ENCODE results near the gene MYLK.

DNA sequence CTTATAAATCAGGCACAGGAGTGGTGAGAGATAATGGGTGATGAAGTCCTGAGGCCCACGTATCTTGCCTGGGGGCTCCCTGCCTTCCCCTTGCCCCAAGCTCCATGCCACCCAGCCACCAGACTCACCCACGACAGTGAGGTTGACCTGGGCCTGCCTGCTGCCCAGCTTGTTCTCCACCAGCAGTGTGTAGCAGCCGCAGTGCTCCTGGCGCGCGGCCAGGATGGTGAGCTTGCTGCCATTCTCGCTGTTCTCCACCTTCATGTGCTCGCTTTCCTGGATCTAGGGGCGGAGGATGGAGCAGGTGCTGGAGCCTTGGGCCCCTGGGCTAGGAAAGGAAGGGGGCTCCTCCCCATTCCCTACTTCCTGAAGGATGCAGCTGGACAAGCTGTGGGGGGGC is 220.2 kb downstream of the MYLK start:
- TF ChIP-seq SUZ12 (IDR thresholded peaks at IDR 0.05; ENCODE audit: unreplicated experiment) (no peak), ZNF274 (IDR thresholded peaks at IDR 0.05; ENCODE audit: insufficient read depth, insufficient read length) (no peak), MEF2A (IDR thresholded peaks at IDR 0.05; ENCODE audit: insufficient read depth, low read depth, low read length) (no peak), EZH2 (IDR thresholded peaks at IDR 0.05; ENCODE audit: borderline replicate concordance, control insufficient read depth, low read depth, low read length) (no peak), CBFB (IDR thresholded peaks at IDR 0.05; ENCODE audit: low read depth) (no peak), MXI1 (IDR thresholded peaks at IDR 0.05; ENCODE audit: low read depth, low read length) (no peak), RAD51 (IDR thresholded peaks at IDR 0.05) (no peak), RFX5 (IDR thresholded peaks at IDR 0.05; ENCODE audit: low read depth, low read length) (no peak), CHD1 (IDR thresholded peaks at IDR 0.05; ENCODE audit: low read depth, low read length) (no peak)
- TF ChIP-seq, protein P1, sequence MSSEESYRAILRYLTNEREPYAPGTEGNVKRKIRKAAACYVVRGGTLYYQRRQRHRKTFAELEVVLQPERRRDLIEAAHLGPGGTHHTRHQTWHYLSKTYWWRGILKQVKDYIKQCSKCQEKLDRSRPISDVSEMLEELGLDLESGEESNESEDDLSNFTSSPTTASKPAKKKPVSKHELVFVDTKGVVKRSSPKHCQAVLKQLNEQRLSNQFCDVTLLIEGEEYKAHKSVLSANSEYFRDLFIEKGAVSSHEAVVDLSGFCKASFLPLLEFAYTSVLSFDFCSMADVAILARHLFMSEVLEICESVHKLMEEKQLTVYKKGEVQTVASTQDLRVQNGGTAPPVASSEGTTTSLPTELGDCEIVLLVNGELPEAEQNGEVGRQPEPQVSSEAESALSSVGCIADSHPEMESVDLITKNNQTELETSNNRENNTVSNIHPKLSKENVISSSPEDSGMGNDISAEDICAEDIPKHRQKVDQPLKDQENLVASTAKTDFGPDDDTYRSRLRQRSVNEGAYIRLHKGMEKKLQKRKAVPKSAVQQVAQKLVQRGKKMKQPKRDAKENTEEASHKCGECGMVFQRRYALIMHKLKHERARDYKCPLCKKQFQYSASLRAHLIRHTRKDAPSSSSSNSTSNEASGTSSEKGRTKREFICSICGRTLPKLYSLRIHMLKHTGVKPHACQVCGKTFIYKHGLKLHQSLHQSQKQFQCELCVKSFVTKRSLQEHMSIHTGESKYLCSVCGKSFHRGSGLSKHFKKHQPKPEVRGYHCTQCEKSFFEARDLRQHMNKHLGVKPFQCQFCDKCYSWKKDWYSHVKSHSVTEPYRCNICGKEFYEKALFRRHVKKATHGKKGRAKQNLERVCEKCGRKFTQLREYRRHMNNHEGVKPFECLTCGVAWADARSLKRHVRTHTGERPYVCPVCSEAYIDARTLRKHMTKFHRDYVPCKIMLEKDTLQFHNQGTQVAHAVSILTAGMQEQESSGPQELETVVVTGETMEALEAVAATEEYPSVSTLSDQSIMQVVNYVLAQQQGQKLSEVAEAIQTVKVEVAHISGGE (CRISPR knock-in tag; IDR thresholded peaks at IDR 0.05): no peak
